ENCODE measurements around the gene TEKT3.

GRCh38 chr17:15319452-15320010 lies 21.9 kb downstream of the TEKT3 start:
- TF ChIP-seq CTCF (IDR thresholded peaks at IDR 0.05) (no peak), POLR2A (IDR thresholded peaks at IDR 0.05) (no peak)
